Measurements from ENCODE around the gene MIPEP.

The MIPEP gene

GRCh38 chr13:23849670-23850069 is 39.5 kb downstream of the MIPEP start:
- H3K27me3 Mint-ChIP-seq (ENCODE audit: low read depth, poor library complexity): no peaks in the 10 kb centered on the region
- no peak overlapping the region for H3K27ac Mint-ChIP-seq
- DNase-seq: no peak
- TF ChIP-seq, protein P1, sequence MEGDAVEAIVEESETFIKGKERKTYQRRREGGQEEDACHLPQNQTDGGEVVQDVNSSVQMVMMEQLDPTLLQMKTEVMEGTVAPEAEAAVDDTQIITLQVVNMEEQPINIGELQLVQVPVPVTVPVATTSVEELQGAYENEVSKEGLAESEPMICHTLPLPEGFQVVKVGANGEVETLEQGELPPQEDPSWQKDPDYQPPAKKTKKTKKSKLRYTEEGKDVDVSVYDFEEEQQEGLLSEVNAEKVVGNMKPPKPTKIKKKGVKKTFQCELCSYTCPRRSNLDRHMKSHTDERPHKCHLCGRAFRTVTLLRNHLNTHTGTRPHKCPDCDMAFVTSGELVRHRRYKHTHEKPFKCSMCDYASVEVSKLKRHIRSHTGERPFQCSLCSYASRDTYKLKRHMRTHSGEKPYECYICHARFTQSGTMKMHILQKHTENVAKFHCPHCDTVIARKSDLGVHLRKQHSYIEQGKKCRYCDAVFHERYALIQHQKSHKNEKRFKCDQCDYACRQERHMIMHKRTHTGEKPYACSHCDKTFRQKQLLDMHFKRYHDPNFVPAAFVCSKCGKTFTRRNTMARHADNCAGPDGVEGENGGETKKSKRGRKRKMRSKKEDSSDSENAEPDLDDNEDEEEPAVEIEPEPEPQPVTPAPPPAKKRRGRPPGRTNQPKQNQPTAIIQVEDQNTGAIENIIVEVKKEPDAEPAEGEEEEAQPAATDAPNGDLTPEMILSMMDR (IDR thresholded peaks at IDR 0.05): no peak
- H3K9me3 Mint-ChIP-seq: no peaks in the 10 kb centered on the region
- H3K36me3 Mint-ChIP-seq (ENCODE audit: low read depth): peaks cover 9% of the 10 kb centered on the region
- H3K4me1 Mint-ChIP-seq: peaks cover 24% of the 10 kb centered on the region
- H3K4me3 Mint-ChIP-seq: no peak overlapping the region

DNA sequence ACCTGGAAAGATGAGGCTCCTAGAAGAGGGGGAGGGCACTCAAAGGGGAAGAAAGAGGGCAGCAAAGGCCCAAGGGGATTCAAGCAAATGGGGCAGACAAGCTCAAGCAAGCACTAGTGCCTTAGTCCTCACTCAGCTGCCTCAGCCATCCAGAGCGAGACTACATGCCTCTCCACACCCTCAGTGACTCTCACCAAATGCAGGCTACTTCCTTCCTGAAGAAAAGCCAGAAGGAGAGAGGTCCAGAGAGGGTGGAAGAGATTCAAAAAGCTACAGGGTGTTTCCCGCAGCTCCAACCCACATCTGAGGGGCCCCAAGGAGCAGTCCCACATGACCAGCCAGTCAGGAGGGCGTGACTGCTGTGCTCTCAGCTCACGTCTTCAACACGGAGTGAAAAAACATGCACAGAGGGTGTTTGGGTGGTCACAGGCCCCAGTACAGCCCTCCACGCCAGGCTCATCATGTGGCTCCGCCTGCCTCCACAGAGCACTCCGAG is 40.5 kb downstream of the MIPEP start:
- TF ChIP-seq, protein P1 (IDR thresholded peaks at IDR 0.05): no peak
- Mint-ChIP-seq H3K9me3 (no peaks in the 10 kb centered on the region), H3K36me3 (ENCODE audit: low read depth) (peaks cover 2% of the 10 kb centered on the region), H3K27ac (peak overlapping the region; percentile 82), H3K4me1 (peaks cover 31% of the 10 kb centered on the region), H3K4me3 (no peak overlapping the region), H3K27me3 (ENCODE audit: low read depth, poor library complexity) (no peaks in the 10 kb centered on the region)
- DNase-seq: no peak

DNA sequence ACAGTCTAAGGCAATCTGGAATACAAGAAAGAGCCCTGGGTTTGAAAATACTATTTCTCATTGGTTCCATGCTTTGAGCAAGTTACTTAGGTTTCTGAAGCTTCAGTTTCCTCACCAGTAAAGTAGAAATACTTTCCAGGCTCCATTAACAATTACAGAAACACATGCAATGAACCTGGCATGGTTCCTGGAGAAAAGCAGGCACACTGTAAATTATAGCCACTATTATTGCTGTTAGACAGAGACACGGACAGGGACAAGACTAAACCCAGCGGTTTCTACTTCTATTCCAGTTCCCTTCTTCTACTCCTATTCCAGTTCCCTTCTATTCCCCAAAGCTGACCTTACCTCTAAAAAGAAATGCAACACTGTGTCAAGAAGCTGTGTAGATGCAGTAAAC is 41.2 kb downstream of the MIPEP start:
- no peaks in the 10 kb centered on the region for H3K9me3 Mint-ChIP-seq
- H3K4me3 Mint-ChIP-seq: no peak overlapping the region
- H3K27me3 Mint-ChIP-seq (ENCODE audit: low read depth, poor library complexity): no peaks in the 10 kb centered on the region
- no peaks in the 10 kb centered on the region for H3K36me3 Mint-ChIP-seq (ENCODE audit: low read depth)
- DNase-seq: no peak
- H3K4me1 Mint-ChIP-seq: peaks cover 37% of the 10 kb centered on the region
- H3K27ac Mint-ChIP-seq: peak overlapping the region; percentile 82
- TF ChIP-seq, protein P1 (IDR thresholded peaks at IDR 0.05): no peak

GRCh38 chr13:23847497-23847896 is 41.7 kb downstream of the MIPEP start:
- Mint-ChIP-seq H3K36me3 (ENCODE audit: low read depth) (no peaks in the 10 kb centered on the region), H3K9me3 (no peaks in the 10 kb centered on the region), H3K4me1 (peaks cover 41% of the 10 kb centered on the region), H3K4me3 (no peak overlapping the region), H3K27me3 (ENCODE audit: low read depth, poor library complexity) (no peaks in the 10 kb centered on the region), H3K27ac (peak overlapping the region; percentile 19)
- no peak for DNase-seq
- TF ChIP-seq, protein P1 (IDR thresholded peaks at IDR 0.05): no peak

DNA sequence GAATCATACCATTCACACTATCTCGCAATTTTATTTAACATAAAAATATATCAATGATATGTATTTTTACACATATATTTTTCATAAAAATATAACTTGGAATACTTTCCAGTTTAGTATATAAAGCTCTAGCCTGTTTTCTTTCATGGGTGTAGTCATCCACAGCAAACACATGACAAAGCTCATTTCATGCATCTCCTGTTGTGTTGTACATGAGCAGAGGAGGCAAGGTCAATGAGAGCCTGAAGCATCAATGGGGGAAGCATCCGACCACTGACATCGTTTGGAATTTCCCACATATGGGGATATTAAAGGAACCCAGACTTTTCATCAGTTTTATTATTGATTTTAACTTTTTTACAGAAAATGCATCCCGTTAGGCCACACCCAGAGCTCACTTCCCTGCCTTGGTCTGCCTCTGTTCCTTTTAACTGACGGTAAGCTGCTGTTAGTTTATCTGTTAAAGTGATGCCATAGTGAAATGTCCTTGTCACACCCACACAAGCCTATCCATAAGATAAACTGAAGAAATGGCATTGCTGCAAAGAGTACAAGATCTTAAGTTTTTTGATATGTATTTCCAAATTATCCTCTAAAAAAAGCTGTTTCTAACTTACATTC is 44.0 kb downstream of the MIPEP start:
- no peak for DNase-seq
- H3K4me1 Mint-ChIP-seq: peaks cover 48% of the 10 kb centered on the region
- no peak overlapping the region for H3K4me3 Mint-ChIP-seq
- TF ChIP-seq, protein P1 (IDR thresholded peaks at IDR 0.05): no peak
- H3K36me3 Mint-ChIP-seq (ENCODE audit: low read depth): peaks cover 5% of the 10 kb centered on the region
- no peaks in the 10 kb centered on the region for H3K27me3 Mint-ChIP-seq (ENCODE audit: low read depth, poor library complexity)
- no peak overlapping the region for H3K27ac Mint-ChIP-seq
- H3K9me3 Mint-ChIP-seq: no peaks in the 10 kb centered on the region

- H3K9me3 Mint-ChIP-seq: no peaks in the 10 kb centered on the region
- H3K27ac Mint-ChIP-seq: peak overlapping the region; percentile 34
- peaks cover 44% of the 10 kb centered on the region for H3K4me1 Mint-ChIP-seq
- no peaks in the 10 kb centered on the region for H3K27me3 Mint-ChIP-seq (ENCODE audit: low read depth, poor library complexity)
- H3K4me3 Mint-ChIP-seq: no peak overlapping the region
- H3K36me3 Mint-ChIP-seq (ENCODE audit: low read depth): peaks cover 10% of the 10 kb centered on the region
- DNase-seq: no peak
- TF ChIP-seq, protein P1 (IDR thresholded peaks at IDR 0.05): no peak
Observed at GRCh38 chr13:23844132-23844531, 45.1 kb downstream of the MIPEP start.

Measured in nephron progenitor cell (in vitro differentiated cells).